AG04450 (cell line): ENCODE results near the gene B4GALT7. TPM values are rescaled to one million over a fixed set of nuclear protein-coding genes. Genes with fewer than 3 reads are reported as not detected.
"Not testable (repeated sequence)": the region's sequence is repeated elsewhere in the genome, so short reads cannot be mapped to it uniquely, and the experiment has no call there.

ENCODE experiments used
- CTCF ChIA-PET: fragments of 300-600, 350-600 bp; formaldehyde crosslinking; extraction: SDS; loops from one replicate; lab custom pipeline; 2022; ENCODE audit warnings: antibody characterized with exemption, inconsistent platforms; lab: Charles Lee
- POLR2A ChIA-PET: fragments of 350-600 bp; formaldehyde crosslinking; extraction: SDS; loops from one replicate; lab custom pipeline; 2021; ENCODE audit warnings: antibody characterized with exemption, inconsistent platforms; lab: Yijun Ruan, JAX
- DNase-seq: peaks from one replicate; pipeline ENCODE4 v3.0.0-alpha.2; 2011; ENCODE audit warnings: low read depth, low spot score
- H3K27ac ChIP-seq: one replicate; pipeline ENCODE4 v1.5.1; 2012; ENCODE audit warnings: low read depth, low read length, control low read depth
- H3K27me3 ChIP-seq: one replicate; pipeline ENCODE4 v1.6.0; 2012; ENCODE audit warnings: low read length; ENCODE audit not compliant: control insufficient read depth, insufficient read depth
- H3K4me3 ChIP-seq: 2 replicates; pipeline ENCODE4 v1.5.1; 2011; ENCODE audit warnings: mild to moderate bottlenecking, low read depth, low read length, control low read depth
- H3K9me3 ChIP-seq: 2 replicates; pipeline ENCODE4 v1.5.1; 2012; ENCODE audit warnings: low read length; ENCODE audit not compliant: control insufficient read depth, insufficient read depth
- polyA plus RNA-seq: library from polyadenylated mRNA; depleted of rRNA; stranded (reverse); fragments of >200 nt; gene quantifications from 2 replicates; pipeline ENCODE4 v1.2.3, GENCODE V29; 2011; rRNA removed

The B4GALT7 gene
- polyA plus RNA-seq, 1 experiment, result 18.3 TPM

DNA sequence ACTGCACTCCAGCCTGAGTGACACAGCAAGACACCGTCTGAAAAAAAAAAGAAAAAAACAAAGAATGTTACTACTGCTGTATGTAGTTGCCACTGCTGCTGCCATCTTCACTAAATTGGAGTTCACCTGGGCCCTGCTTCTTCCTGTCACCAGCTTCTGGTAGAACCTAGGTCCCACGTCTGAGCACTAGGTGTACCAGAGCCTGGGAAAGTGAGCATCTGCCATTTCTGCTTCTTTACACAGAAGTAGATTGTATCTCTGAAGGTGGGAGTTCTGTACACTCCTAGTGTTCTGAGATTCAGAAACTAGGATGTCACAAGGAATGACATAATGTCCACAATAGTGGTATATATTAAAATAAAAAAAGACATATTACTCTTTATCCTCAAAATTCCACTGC lies 51.3 kb downstream of the B4GALT7 start:
- H3K9me3 ChIP-seq, H3K27ac ChIP-seq, H3K27me3 ChIP-seq, POLR2A ChIA-PET, CTCF ChIA-PET, DNase-seq, H3K4me3 ChIP-seq: not testable (repeated sequence)

DNA sequence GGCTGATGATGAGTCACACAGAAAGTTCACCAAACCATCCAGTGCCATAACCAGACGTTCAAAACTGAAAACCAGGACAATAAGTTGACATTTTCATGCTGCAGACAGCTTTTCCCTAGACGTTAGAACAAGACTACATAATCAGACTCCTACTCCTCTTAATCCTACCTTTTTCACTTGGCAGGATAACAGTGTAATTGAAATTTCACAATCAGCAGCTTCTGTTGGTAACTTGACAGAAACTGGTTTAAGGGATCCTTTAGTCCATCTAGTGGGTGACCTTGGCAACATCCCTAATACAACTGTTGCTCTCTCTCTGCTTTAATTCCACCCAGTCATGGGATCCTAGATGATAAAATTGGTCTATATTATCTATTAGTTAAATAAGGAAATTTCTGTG lies 57.9 kb downstream of the B4GALT7 start:
- DNase-seq, CTCF ChIA-PET, POLR2A ChIA-PET: not testable (repeated sequence)

DNA sequence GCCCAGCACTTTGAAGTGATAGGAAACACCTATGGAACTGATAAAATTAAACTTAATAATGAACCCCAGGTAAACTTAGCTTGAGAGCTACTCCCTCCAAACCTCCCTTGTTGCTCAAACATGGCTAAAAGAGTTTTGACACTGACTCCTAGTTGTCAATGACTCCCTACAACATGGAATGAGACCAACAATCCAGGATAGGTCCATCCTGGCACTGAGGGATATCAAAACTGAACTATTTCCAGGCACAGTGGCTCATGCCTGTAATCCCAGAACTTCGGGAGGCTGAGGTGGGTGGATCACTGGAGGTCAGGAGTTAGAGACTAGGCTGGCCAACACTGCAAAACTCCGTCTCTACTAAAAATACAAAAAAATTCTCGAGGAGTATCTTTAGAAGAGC lies 58.6 kb downstream of the B4GALT7 start:
- H3K9me3 ChIP-seq, POLR2A ChIA-PET, DNase-seq, CTCF ChIA-PET, H3K4me3 ChIP-seq, H3K27me3 ChIP-seq, H3K27ac ChIP-seq: not testable (repeated sequence)

More for the DNA sequence above, 57.9 kb downstream of the B4GALT7 start:
- not testable (repeated sequence) for H3K4me3 ChIP-seq, H3K9me3 ChIP-seq, H3K27me3 ChIP-seq, H3K27ac ChIP-seq

Other genes with a start within 250 kb of the B4GALT7 start
- gene LMAN2, start 248.5 kb upstream of the B4GALT7 start, polyA plus RNA-seq, result 150 and 212 TPM in 2 replicates
- gene RGS14, start 242.2 kb upstream of the B4GALT7 start, polyA plus RNA-seq, result 2.6 and 4.4 TPM in 2 replicates
- gene SLC34A1, start 215.7 kb upstream of the B4GALT7 start, polyA plus RNA-seq, result not detected in 2 replicates
- gene PFN3, start 199.5 kb upstream of the B4GALT7 start, polyA plus RNA-seq, result not detected in 2 replicates
- 0.35 and 0.48 TPM in 2 replicates for gene F12, start 190.6 kb upstream of the B4GALT7 start, polyA plus RNA-seq
- gene GRK6, start 173.5 kb upstream of the B4GALT7 start, polyA plus RNA-seq, result 16.4 and 21.4 TPM in 2 replicates
- 1.0 and 1.6 TPM in 2 replicates for gene PRR7, start 153.3 kb upstream of the B4GALT7 start, polyA plus RNA-seq
- 146 and 164 TPM in 2 replicates for gene DBN1, start 126.5 kb upstream of the B4GALT7 start, polyA plus RNA-seq
- 195 and 268 TPM in 2 replicates for gene PDLIM7, start 102.5 kb upstream of the B4GALT7 start, polyA plus RNA-seq
- gene DOK3, start 90.3 kb upstream of the B4GALT7 start, polyA plus RNA-seq, result 0.50 and 0.96 TPM in 2 replicates
- 71.8 and 96.0 TPM in 2 replicates for gene DDX41, start 83.2 kb upstream of the B4GALT7 start, polyA plus RNA-seq
- 28.7 and 30.1 TPM in 2 replicates for gene FAM193B, start 45.6 kb upstream of the B4GALT7 start, polyA plus RNA-seq
- gene TMED9, start 7.9 kb upstream of the B4GALT7 start, polyA plus RNA-seq, result 307 and 376 TPM in 2 replicates
- gene FAM153A, start 182.8 kb downstream of the B4GALT7 start, polyA plus RNA-seq, result not detected in 2 replicates